ENCODE results near the gene DGAT2.

DGAT2 gene

DNA sequence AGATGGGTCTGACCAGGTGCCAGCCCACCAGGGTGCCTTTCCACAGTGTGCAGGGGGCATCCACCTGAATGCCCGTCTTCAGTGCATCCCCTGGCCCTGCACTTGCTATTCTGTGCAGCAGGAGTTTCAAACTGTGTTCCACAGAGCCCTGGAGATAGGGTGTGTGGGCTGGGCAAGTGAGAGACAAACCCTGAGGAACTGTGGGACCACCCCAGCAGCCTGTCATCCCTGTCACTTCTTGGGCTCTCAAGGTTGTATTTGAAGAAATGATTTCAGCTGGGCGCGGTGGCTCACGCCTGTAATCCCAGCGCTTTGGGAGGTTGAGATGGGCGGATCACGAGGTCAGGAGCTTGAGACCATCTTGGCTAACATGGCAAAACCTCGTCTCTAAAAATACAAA lies 6.4 kb upstream of the DGAT2 start:
- H3K9ac ChIP-seq (ENCODE audit: low read length), result no peak overlapping the region
- H3K27me3 ChIP-seq (ENCODE audit: low read length), result no peaks in the 10 kb centered on the region
- H4K20me1 ChIP-seq (ENCODE audit: low read depth, low read length), result no peaks in the 10 kb centered on the region
- H3K27ac ChIP-seq (ENCODE audit: low read depth, low read length), result no peak overlapping the region
- TF ChIP-seq EZH2phosphoT487 (conservative IDR thresholded peaks at IDR 0.05; ENCODE audit: low read length) (no peak), CTCF (IDR thresholded peaks at IDR 0.05; ENCODE audit: insufficient read depth, low read length, poor library complexity, severe bottlenecking) (no peak)
- H3K4me3 ChIP-seq (ENCODE audit: insufficient read depth, low read length, poor library complexity, severe bottlenecking), result no peak overlapping the region
- H3K9me3 ChIP-seq (ENCODE audit: insufficient read depth, low read length), result no peaks in the 10 kb centered on the region
- H2AFZ ChIP-seq (ENCODE audit: low read depth, low read length, severe bottlenecking), result no peak overlapping the region
- no peaks in the 10 kb centered on the region for H3K9me2 ChIP-seq (replicated peaks; ENCODE audit: insufficient read depth, low read length)
- no peaks in the 10 kb centered on the region for H3F3A ChIP-seq (ENCODE audit: insufficient read depth)
- no peaks in the 10 kb centered on the region for H3K36me3 ChIP-seq (ENCODE audit: low read length)
- H3K79me2 ChIP-seq (ENCODE audit: insufficient read depth, low read length), result no peaks in the 10 kb centered on the region
- no peak overlapping the region for H3K4me2 ChIP-seq (ENCODE audit: low read depth, low read length, poor library complexity, severe bottlenecking)

DNA sequence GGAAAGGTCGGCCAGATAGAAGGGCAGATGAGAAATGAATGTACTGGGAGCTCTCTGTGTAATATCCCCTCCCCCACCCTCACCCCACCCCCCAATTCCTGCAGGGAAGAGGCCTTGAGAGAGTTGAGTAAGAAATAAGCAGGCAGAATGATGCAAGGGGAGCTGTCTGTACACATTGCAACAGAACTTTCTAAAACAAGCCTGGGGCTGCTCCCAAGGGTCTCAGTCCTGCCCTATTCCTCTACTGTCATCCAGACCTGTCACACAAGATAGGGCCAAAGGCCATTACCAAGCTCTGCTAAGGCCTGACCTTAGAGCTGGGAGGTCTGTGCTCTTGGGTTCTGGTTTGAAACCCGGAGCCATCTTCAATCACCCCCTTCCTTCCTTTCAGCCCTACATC lies 5.7 kb upstream of the DGAT2 start:
- H4K20me1 ChIP-seq (ENCODE audit: low read depth, low read length), result no peaks in the 10 kb centered on the region
- H3K27ac ChIP-seq (ENCODE audit: low read depth, low read length), result no peak overlapping the region
- no peaks in the 10 kb centered on the region for H3K9me3 ChIP-seq (ENCODE audit: insufficient read depth, low read length)
- no peaks in the 10 kb centered on the region for H3F3A ChIP-seq (ENCODE audit: insufficient read depth)
- no peak overlapping the region for H3K9ac ChIP-seq (ENCODE audit: low read length)
- no peak overlapping the region for H3K4me3 ChIP-seq (ENCODE audit: insufficient read depth, low read length, poor library complexity, severe bottlenecking)
- TF ChIP-seq EZH2phosphoT487 (conservative IDR thresholded peaks at IDR 0.05; ENCODE audit: low read length), result no peak
- TF ChIP-seq CTCF (IDR thresholded peaks at IDR 0.05; ENCODE audit: insufficient read depth, low read length, poor library complexity, severe bottlenecking), result no peak
- H3K36me3 ChIP-seq (ENCODE audit: low read length), result no peaks in the 10 kb centered on the region
- H3K79me2 ChIP-seq (ENCODE audit: insufficient read depth, low read length), result no peaks in the 10 kb centered on the region
- H3K4me2 ChIP-seq (ENCODE audit: low read depth, low read length, poor library complexity, severe bottlenecking), result no peak overlapping the region
- H3K27me3 ChIP-seq (ENCODE audit: low read length), result no peaks in the 10 kb centered on the region
- H2AFZ ChIP-seq (ENCODE audit: low read depth, low read length, severe bottlenecking), result no peak overlapping the region
- no peaks in the 10 kb centered on the region for H3K9me2 ChIP-seq (replicated peaks; ENCODE audit: insufficient read depth, low read length)

- Histone ChIP-seq H3K27me3 (ENCODE audit: low read length) (no peaks in the 10 kb centered on the region), H3K27ac (ENCODE audit: low read depth, low read length) (no peak overlapping the region), H3K9me3 (ENCODE audit: insufficient read depth, low read length) (no peaks in the 10 kb centered on the region), H3F3A (ENCODE audit: insufficient read depth) (no peaks in the 10 kb centered on the region), H3K36me3 (ENCODE audit: low read length) (no peaks in the 10 kb centered on the region), H4K20me1 (ENCODE audit: low read depth, low read length) (no peaks in the 10 kb centered on the region), H3K9ac (ENCODE audit: low read length) (no peak overlapping the region), H3K79me2 (ENCODE audit: insufficient read depth, low read length) (no peaks in the 10 kb centered on the region), H3K4me2 (ENCODE audit: low read depth, low read length, poor library complexity, severe bottlenecking) (no peak overlapping the region), H3K4me3 (ENCODE audit: insufficient read depth, low read length, poor library complexity, severe bottlenecking) (no peak overlapping the region), H2AFZ (ENCODE audit: low read depth, low read length, severe bottlenecking) (no peak overlapping the region), H3K9me2 (replicated peaks; ENCODE audit: insufficient read depth, low read length) (no peaks in the 10 kb centered on the region)
- TF ChIP-seq EZH2phosphoT487 (conservative IDR thresholded peaks at IDR 0.05; ENCODE audit: low read length) (no peak), CTCF (IDR thresholded peaks at IDR 0.05; ENCODE audit: insufficient read depth, low read length, poor library complexity, severe bottlenecking) (no peak)
These were observed 4.7 kb upstream of the DGAT2 start for GRCh38 chr11:75763846-75764245.

DNA sequence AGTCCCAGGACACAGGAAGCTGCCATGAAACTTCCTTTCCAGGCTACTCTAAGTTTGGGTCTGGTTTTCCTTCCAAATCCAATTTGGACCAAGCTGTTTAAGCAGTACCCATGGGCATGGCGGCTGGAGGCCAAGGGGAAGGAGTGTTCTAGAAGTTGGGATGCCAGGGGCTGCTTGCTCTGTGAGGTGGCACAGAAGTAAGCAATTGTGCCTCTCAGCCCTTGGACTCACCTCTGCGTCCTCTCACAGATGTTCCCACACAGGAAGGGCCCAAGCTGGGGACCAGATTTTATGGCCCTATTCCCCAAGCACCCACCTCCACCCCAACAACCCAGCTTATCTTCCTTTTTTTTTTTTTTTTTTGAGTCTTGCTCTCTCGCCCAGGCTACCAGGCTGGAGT lies 3.5 kb upstream of the DGAT2 start:
- Histone ChIP-seq H3K4me2 (ENCODE audit: low read depth, low read length, poor library complexity, severe bottlenecking) (no peak overlapping the region), H3F3A (ENCODE audit: insufficient read depth) (no peaks in the 10 kb centered on the region), H2AFZ (ENCODE audit: low read depth, low read length, severe bottlenecking) (no peak overlapping the region), H3K9ac (ENCODE audit: low read length) (no peak overlapping the region), H3K36me3 (ENCODE audit: low read length) (no peaks in the 10 kb centered on the region), H3K79me2 (ENCODE audit: insufficient read depth, low read length) (no peaks in the 10 kb centered on the region), H3K27ac (ENCODE audit: low read depth, low read length) (no peak overlapping the region), H3K9me3 (ENCODE audit: insufficient read depth, low read length) (no peaks in the 10 kb centered on the region), H3K4me3 (ENCODE audit: insufficient read depth, low read length, poor library complexity, severe bottlenecking) (no peak overlapping the region), H3K9me2 (replicated peaks; ENCODE audit: insufficient read depth, low read length) (no peaks in the 10 kb centered on the region), H3K27me3 (ENCODE audit: low read length) (no peaks in the 10 kb centered on the region), H4K20me1 (ENCODE audit: low read depth, low read length) (no peaks in the 10 kb centered on the region)
- TF ChIP-seq CTCF (IDR thresholded peaks at IDR 0.05; ENCODE audit: insufficient read depth, low read length, poor library complexity, severe bottlenecking) (no peak), EZH2phosphoT487 (conservative IDR thresholded peaks at IDR 0.05; ENCODE audit: low read length) (no peak)

All from SU-DHL-6 (cell line).